IPS-18a (cell line): ENCODE measurements around the gene IFT25.
A peak's percentile ranks its signal among the peaks of the same experiment; 100 is the strongest.

ENCODE experiments used
- H3K27ac ChIP-seq: one replicate; pipeline ENCODE4 v1.5.1; 2013; ENCODE audit warnings: low read length
- H3K27me3 ChIP-seq: one replicate; pipeline ENCODE4 v1.6.1; 2013; ENCODE audit warnings: mild to moderate bottlenecking, low read length; ENCODE audit not compliant: control insufficient read depth, insufficient read depth
- H3K36me3 ChIP-seq: one replicate; pipeline ENCODE4 v1.6.1; 2013; ENCODE audit warnings: low read depth, low read length; ENCODE audit not compliant: control insufficient read depth
- H3K4me1 ChIP-seq: one replicate; pipeline ENCODE4 v1.6.1; 2013; ENCODE audit warnings: low read depth, low read length; ENCODE audit not compliant: control insufficient read depth
- H3K4me3 ChIP-seq: one replicate; pipeline ENCODE4 v1.5.1; 2013; ENCODE audit warnings: low read length
- H3K9ac ChIP-seq: one replicate; pipeline ENCODE4 v1.6.1; 2013; ENCODE audit warnings: mild to moderate bottlenecking, low read length, moderate library complexity
- H3K9me3 ChIP-seq: one replicate; pipeline ENCODE4 v1.6.1; 2013; ENCODE audit warnings: low read depth, low read length; ENCODE audit not compliant: control insufficient read depth

Gene IFT25

DNA sequence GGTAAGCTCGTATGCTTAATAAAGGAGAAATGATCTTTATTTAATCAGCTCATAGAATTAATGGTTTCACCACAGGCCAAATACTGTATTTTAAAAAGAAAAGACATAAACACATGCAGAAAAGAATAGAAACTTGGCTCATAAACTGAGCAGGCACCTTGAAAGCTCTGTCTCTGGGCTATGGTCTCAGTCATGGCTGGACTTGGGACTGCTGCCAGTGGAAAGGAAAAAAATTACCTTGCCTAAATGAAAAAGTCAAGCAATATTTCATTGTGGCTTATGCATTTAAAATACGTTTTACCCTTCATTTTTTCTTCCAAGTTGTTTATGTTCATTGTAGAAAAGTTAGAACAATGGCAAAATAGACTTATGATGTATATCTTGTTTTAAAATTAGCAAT, 8.6 kb upstream of the IFT25 start:
- H3K36me3 ChIP-seq = peaks cover 36% of the 10 kb centered on the region
- no peaks in the 10 kb centered on the region for H3K9me3 ChIP-seq
- no peak overlapping the region for H3K27ac ChIP-seq
- H3K9ac ChIP-seq = no peak overlapping the region
- H3K27me3 ChIP-seq = no peaks in the 10 kb centered on the region
- H3K4me1 ChIP-seq = peaks cover 17% of the 10 kb centered on the region
- no peak overlapping the region for H3K4me3 ChIP-seq

- Histone ChIP-seq H3K36me3 (peaks cover 22% of the 10 kb centered on the region), H3K4me1 (peaks cover 4% of the 10 kb centered on the region), H3K9ac (no peak overlapping the region), H3K27me3 (no peaks in the 10 kb centered on the region), H3K9me3 (no peaks in the 10 kb centered on the region), H3K27ac (no peak overlapping the region), H3K4me3 (no peak overlapping the region)
Observed at GRCh38 chr1:53951697-53952096, 6.2 kb upstream of the IFT25 start.

GRCh38 chr1:53949023-53949990, 3.8 kb upstream of the IFT25 start:
- H3K27ac ChIP-seq = no peak overlapping the region
- no peak overlapping the region for H3K4me3 ChIP-seq
- H3K27me3 ChIP-seq = no peaks in the 10 kb centered on the region
- no peak overlapping the region for H3K9ac ChIP-seq
- peaks cover 9% of the 10 kb centered on the region for H3K4me1 ChIP-seq
- H3K9me3 ChIP-seq = no peaks in the 10 kb centered on the region
- peaks cover 17% of the 10 kb centered on the region for H3K36me3 ChIP-seq

DNA sequence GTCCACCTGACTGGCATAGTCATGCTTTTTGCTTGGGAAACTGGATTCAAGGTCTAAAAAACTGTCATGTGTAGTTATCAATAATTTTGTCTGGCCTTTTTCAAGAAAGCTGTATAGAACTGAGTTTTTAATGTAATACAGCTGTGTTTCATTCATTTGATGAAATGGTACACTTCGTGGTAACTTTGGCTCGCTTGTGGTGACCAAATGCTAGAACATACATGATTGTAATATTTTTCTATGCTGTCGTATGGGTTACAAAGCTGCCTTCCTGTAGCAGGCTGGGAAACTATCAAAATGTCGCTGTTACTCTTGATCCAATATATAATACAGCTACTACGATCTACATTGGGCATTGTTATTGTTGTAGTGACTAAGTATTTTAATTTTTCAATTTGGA, 2.8 kb upstream of the IFT25 start:
- H3K9me3 ChIP-seq = no peaks in the 10 kb centered on the region
- peaks cover 15% of the 10 kb centered on the region for H3K36me3 ChIP-seq
- H3K4me3 ChIP-seq = no peak overlapping the region
- peaks cover 9% of the 10 kb centered on the region for H3K4me1 ChIP-seq
- no peak overlapping the region for H3K27ac ChIP-seq
- no peak overlapping the region for H3K9ac ChIP-seq
- no peaks in the 10 kb centered on the region for H3K27me3 ChIP-seq

GRCh38 chr1:53947172-53947907, 1.8 kb upstream of the IFT25 start:
- H3K9ac ChIP-seq = peak overlapping the region; percentile 45
- no peaks in the 10 kb centered on the region for H3K27me3 ChIP-seq
- H3K4me3 ChIP-seq = peak overlapping the region; percentile 72
- peaks cover 16% of the 10 kb centered on the region for H3K4me1 ChIP-seq
- H3K36me3 ChIP-seq = peaks cover 6% of the 10 kb centered on the region
- no peaks in the 10 kb centered on the region for H3K9me3 ChIP-seq
- no peak overlapping the region for H3K27ac ChIP-seq

- H3K9me3 ChIP-seq = no peaks in the 10 kb centered on the region
- no peaks in the 10 kb centered on the region for H3K27me3 ChIP-seq
- peak within 1 kb of the TSS; percentile 45 for H3K9ac ChIP-seq
- H3K4me1 ChIP-seq = peaks cover 17% of the 10 kb centered on the region
- H3K4me3 ChIP-seq = peak within 1 kb of the TSS; percentile 84
- no peaks in the 10 kb centered on the region for H3K36me3 ChIP-seq
- H3K27ac ChIP-seq = no peak within 1 kb of the TSS
Observed at GRCh38 chr1:53946252-53947171, 1.0 kb upstream of the IFT25 start, which contains the start of gene LRRC42. Gene LRRC42, plus strand, starts transcription at chr1:53946350. Its CDS starts 5,650 bp downstream, at chr1:53952000.

- H3K27me3 ChIP-seq = no peaks in the 10 kb centered on the region
Observed at GRCh38 chr1:53945183-53945432, 391 bp downstream of the IFT25 start.

DNA sequence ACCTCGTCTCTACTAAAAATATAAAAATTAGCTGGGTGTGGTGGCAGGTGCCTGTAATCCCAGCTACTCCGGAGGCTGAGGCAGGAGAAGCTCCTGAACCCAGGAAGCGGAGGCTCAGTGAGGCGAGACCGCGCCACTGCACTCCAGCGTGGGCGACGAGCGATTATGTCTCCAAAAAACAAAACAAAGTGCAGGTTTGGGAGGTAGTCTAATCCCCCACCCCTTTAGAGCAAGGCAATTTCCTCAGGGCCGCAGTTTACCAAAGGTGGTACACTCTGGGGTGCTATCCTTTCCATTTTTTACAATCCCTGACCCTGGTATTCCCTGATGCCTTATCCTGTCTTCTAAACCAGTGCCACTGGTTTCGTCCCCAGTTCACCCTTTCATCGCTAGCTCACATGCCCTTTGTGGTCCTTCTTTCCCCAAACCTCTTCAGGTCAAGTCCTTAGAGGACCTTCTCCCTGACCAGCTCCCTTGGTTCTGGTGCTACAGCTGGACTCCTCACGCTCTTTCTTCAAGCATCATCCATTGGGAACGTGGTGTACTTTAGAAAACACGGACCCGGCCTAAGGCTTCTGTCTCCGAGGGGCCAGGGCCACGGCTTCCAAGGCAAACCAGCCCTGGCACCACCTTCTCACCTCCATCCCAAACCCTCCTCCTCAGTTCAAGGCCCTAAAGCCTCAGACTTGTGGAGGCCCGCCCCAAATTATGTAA, 873 bp downstream of the IFT25 start:
- Histone ChIP-seq H3K9me3 (no peaks in the 10 kb centered on the region), H3K4me1 (peaks cover 12% of the 10 kb centered on the region), H3K36me3 (no peaks in the 10 kb centered on the region), H3K4me3 (peak overlapping the region; percentile 84), H3K27ac (no peak overlapping the region), H3K9ac (peak overlapping the region; percentile 45), H3K27me3 (no peaks in the 10 kb centered on the region)

More at GRCh38 chr1:53945183-53945432, 391 bp downstream of the IFT25 start:
- Histone ChIP-seq H3K4me3 (peak overlapping the region; percentile 84), H3K27ac (no peak overlapping the region), H3K36me3 (no peaks in the 10 kb centered on the region), H3K4me1 (peaks cover 12% of the 10 kb centered on the region), H3K9me3 (no peaks in the 10 kb centered on the region), H3K9ac (peak overlapping the region; percentile 45)

DNA sequence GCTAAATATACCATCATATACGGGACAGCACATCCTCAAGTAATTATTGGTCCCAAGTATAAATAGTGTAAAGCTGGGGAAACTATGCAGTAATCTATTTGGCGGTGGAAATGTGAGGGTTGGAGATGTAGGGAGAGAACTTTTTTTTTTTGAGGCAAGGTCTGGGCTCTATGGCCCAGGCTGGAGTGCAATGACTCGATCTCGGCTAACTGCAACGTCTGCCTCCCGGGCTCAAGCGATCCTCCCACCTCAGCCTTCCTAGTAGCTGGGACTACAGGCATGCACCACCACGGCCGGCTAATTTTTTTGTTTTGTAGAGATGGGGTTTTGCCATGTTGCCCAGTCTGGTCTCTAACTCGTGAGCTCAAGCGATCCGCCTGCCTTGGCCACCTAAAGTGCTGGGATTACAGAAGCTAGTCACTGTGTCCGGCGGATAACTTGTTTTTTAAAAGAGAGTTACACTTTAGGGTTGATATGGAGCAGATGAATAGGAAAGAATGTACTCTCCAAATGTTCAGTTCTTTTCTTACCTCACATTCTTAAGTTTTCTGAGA, 1.9 kb downstream of the IFT25 start:
- no peak overlapping the region for H3K27ac ChIP-seq
- H3K4me3 ChIP-seq = no peak overlapping the region

GRCh38 chr1:53943090-53943489, 2.4 kb downstream of the IFT25 start:
- Histone ChIP-seq H3K36me3 (no peaks in the 10 kb centered on the region), H3K27me3 (no peaks in the 10 kb centered on the region), H3K9me3 (no peaks in the 10 kb centered on the region), H3K9ac (no peak overlapping the region), H3K4me1 (peaks cover 12% of the 10 kb centered on the region), H3K4me3 (no peak overlapping the region), H3K27ac (no peak overlapping the region)

More for the DNA sequence above, 1.9 kb downstream of the IFT25 start:
- no peaks in the 10 kb centered on the region for H3K27me3 ChIP-seq
- H3K36me3 ChIP-seq = no peaks in the 10 kb centered on the region
- peaks cover 12% of the 10 kb centered on the region for H3K4me1 ChIP-seq
- H3K9ac ChIP-seq = no peak overlapping the region
- no peaks in the 10 kb centered on the region for H3K9me3 ChIP-seq
